ENCODE results near the gene MROH7. TPM values are rescaled to one million over a fixed set of nuclear protein-coding genes. Genes with fewer than 3 reads are reported as not detected.
A peak's percentile ranks its signal among the peaks of the same experiment; 100 is the strongest.

Gene MROH7
- polyA plus RNA-seq, 3 donors = 1.1 TPM; not detected in 2

GRCh38 chr1:54686155-54686554, 44.6 kb downstream of the MROH7 start:
- no peaks in the 10 kb centered on the region for H3K9me3 Mint-ChIP-seq
- peaks cover 0 to 3% (median 0%) of the 10 kb centered on the region in 3 donors for H3K27me3 Mint-ChIP-seq (ENCODE audit: low read depth in 3 of 3)
- H3K4me1 Mint-ChIP-seq = no peaks in the 10 kb centered on the region

GRCh38 chr1:54694771-54695170, 53.2 kb downstream of the MROH7 start:
- H3K4me1 Mint-ChIP-seq = no peaks in the 10 kb centered on the region
- no peak overlapping the region for H3K9ac ChIP-seq (ENCODE audit: insufficient read depth, low read length, poor library complexity, severe bottlenecking)

More at GRCh38 chr1:54686155-54686554, 44.6 kb downstream of the MROH7 start:
- Histone ChIP-seq H3K9ac (ENCODE audit: insufficient read depth, low read length, poor library complexity, severe bottlenecking) (no peak overlapping the region), H3K27ac (ENCODE audit: low read depth in 1 of 2, low read length in 2 of 2) (no peak overlapping the region), H2AFZ (ENCODE audit: insufficient read depth, low read depth, low read length, poor library complexity, severe bottlenecking) (no peak overlapping the region), H3K4me2 (replicated peaks; ENCODE audit: extremely low read depth, low read length, poor library complexity, severe bottlenecking) (no peak overlapping the region), H3K27me3 (ENCODE audit: control insufficient read depth in 2 of 2, insufficient read depth in 2 of 2, low read length in 2 of 2) (no peaks in the 10 kb centered on the region), H4K20me1 (ENCODE audit: insufficient read depth, low read length) (no peaks in the 10 kb centered on the region), H3K36me3 (replicated peaks in 1 of 2; ENCODE audit: control insufficient read depth in 1 of 2, insufficient read depth in 2 of 2, low read length in 2 of 2) (no peaks in the 10 kb centered on the region), H3K4me1 (ENCODE audit: control insufficient read depth in 1 of 2, insufficient read depth in 2 of 2, low read length in 2 of 2) (no peaks in the 10 kb centered on the region), H3K9me3 (replicated peaks in 1 of 2; ENCODE audit: control insufficient read depth in 1 of 2, insufficient read depth in 1 of 2, low read length in 2 of 2) (no peaks in the 10 kb centered on the region), H3K79me2 (ENCODE audit: insufficient read depth, low read length) (no peaks in the 10 kb centered on the region), H3K4me3 (replicated peaks in 1 of 3; ENCODE audit: low read depth in 2 of 3, low read length in 3 of 3) (no peak overlapping the region)
- Mint-ChIP-seq H3K4me3 (no peak overlapping the region), H3K27ac (peak overlapping the region in 1 of 7 donors; percentile 33), H3K36me3 (no peaks in the 10 kb centered on the region)
- WGBS (ENCODE audit: insufficient coverage) = 93% methylated on average over 11 of the region's 11 CpGs
- TF ChIP-seq, protein P1, sequence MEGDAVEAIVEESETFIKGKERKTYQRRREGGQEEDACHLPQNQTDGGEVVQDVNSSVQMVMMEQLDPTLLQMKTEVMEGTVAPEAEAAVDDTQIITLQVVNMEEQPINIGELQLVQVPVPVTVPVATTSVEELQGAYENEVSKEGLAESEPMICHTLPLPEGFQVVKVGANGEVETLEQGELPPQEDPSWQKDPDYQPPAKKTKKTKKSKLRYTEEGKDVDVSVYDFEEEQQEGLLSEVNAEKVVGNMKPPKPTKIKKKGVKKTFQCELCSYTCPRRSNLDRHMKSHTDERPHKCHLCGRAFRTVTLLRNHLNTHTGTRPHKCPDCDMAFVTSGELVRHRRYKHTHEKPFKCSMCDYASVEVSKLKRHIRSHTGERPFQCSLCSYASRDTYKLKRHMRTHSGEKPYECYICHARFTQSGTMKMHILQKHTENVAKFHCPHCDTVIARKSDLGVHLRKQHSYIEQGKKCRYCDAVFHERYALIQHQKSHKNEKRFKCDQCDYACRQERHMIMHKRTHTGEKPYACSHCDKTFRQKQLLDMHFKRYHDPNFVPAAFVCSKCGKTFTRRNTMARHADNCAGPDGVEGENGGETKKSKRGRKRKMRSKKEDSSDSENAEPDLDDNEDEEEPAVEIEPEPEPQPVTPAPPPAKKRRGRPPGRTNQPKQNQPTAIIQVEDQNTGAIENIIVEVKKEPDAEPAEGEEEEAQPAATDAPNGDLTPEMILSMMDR (IDR thresholded peaks at IDR 0.05) = no peak
- intact Hi-C loops (cut with micrococcal nuclease) = no loop called here
- DNase-seq = no peak

More at GRCh38 chr1:54694771-54695170, 53.2 kb downstream of the MROH7 start:
- WGBS (ENCODE audit: insufficient coverage) = 96% methylated on average over 7 of the region's 8 CpGs
- no peaks in the 10 kb centered on the region for H3K9me3 Mint-ChIP-seq
- no peaks in the 10 kb centered on the region for H3K9me3 ChIP-seq (replicated peaks in 1 of 2; ENCODE audit: control insufficient read depth in 1 of 2, insufficient read depth in 1 of 2, low read length in 2 of 2)
- H3K4me1 ChIP-seq (ENCODE audit: control insufficient read depth in 1 of 2, insufficient read depth in 2 of 2, low read length in 2 of 2) = no peaks in the 10 kb centered on the region
- H3K27ac ChIP-seq (ENCODE audit: low read depth in 1 of 2, low read length in 2 of 2) = no peak overlapping the region
- no peak for DNase-seq
- H3K27me3 ChIP-seq (ENCODE audit: control insufficient read depth in 2 of 2, insufficient read depth in 2 of 2, low read length in 2 of 2) = no peaks in the 10 kb centered on the region
- TF ChIP-seq, protein P1 (IDR thresholded peaks at IDR 0.05) = no peak
- no peak overlapping the region for H3K27ac Mint-ChIP-seq
- no peak overlapping the region for H3K4me3 Mint-ChIP-seq
- H2AFZ ChIP-seq (ENCODE audit: insufficient read depth, low read depth, low read length, poor library complexity, severe bottlenecking) = no peak overlapping the region
- H3K79me2 ChIP-seq (ENCODE audit: insufficient read depth, low read length) = no peaks in the 10 kb centered on the region
- no peak overlapping the region for H3K4me3 ChIP-seq (replicated peaks in 1 of 3; ENCODE audit: low read depth in 2 of 3, low read length in 3 of 3)
- intact Hi-C loops (cut with micrococcal nuclease) = no loop called here
- H3K36me3 Mint-ChIP-seq = no peaks in the 10 kb centered on the region
- H3K4me2 ChIP-seq (replicated peaks; ENCODE audit: extremely low read depth, low read length, poor library complexity, severe bottlenecking) = no peak overlapping the region
- H3K36me3 ChIP-seq (replicated peaks in 1 of 2; ENCODE audit: control insufficient read depth in 1 of 2, insufficient read depth in 2 of 2, low read length in 2 of 2) = no peaks in the 10 kb centered on the region
- H3K27me3 Mint-ChIP-seq (ENCODE audit: low read depth in 3 of 3) = peaks cover 0 to 2% (median 0%) of the 10 kb centered on the region in 3 donors
- H4K20me1 ChIP-seq (ENCODE audit: insufficient read depth, low read length) = no peaks in the 10 kb centered on the region
